IPS-NIHi7 (cell line): Measurements from ENCODE around the gene SCAMP2.

Experiments
- DNase-seq: peaks from one replicate; pipeline ENCODE4 v3.0.0; 2012; ENCODE audit warnings: mixed read lengths; ENCODE audit errors: extremely low spot score

Gene SCAMP2

DNA sequence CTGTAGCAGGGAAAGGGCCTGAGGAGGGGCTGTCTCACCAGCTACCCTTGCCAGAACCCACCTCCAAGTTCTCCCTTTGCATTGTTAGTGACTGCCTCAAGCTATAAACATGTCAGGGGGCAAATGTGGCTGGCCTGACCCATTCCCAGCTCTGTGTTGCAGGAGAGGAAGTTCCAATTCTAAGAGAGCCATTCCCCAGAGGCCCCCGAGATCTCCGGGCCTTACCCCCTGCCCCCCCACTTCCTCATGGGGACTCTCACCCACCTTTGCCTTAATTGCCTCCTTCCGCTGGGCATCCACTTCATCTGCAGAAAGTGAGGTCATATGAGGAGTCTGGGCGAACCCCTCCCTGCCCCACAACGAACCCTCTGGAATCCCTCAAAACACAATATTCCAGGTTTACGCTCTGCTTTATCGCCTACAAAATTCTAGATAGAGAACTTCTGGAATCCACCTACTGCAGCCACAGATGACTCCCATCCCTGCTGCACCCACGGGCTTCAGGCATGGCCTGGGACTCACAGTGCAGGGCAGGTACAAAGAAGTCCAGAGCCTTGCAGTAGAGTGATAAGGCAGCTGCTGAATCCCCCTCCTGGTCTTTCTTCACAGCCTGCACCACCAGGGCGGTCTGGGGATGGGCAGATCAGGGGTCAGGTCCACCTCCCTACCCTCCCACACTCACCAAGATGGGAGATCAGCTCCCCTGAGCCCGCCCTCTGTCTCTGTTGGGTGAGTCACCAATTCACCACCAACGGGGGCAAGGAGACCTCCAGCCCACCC, 34.2 kb downstream of the SCAMP2 start:
- no peak for DNase-seq

DNA sequence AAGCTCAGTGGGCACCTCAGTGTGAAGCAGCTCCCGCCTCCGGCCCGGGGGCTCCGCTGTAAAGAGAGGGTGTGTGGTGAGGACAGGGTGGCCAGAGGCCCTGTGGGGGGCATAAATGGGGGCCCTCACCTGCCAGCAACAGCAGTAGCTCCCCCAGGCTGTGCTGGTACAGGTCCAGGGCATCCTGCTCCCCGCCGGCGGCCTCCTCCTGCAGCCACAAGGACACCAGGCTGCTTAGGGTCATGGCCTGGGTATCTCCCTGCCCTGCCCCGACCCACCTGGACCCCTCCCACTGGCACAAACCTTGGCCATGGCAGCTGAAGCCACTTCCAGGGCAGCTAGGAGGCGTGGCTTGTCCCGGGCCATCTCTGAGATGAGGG, 35.0 kb downstream of the SCAMP2 start:
- no peak for DNase-seq

GRCh38 chr15:74837482-74838136, 35.6 kb downstream of the SCAMP2 start:
- DNase-seq = no peak

DNA sequence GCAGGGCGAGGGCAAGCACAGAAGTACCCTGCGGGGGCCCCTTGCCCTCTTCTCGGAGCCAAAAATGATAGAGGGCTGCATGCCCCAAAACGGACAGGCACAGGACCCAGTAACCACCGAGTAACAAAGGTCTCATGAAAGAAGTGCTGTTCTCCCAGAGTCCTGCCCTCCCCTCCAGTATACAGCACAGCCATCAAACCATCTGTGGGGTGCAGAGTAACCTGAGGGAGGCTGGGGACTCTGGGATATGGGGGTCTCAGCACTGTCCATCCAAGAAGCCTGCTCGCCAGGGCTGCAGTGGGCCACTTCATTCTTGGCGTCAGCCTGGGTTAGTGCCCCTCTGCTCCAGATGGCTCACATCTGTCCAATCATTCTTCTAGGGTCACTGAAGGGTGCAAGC, 36.3 kb downstream of the SCAMP2 start:
- DNase-seq = no peak

DNA sequence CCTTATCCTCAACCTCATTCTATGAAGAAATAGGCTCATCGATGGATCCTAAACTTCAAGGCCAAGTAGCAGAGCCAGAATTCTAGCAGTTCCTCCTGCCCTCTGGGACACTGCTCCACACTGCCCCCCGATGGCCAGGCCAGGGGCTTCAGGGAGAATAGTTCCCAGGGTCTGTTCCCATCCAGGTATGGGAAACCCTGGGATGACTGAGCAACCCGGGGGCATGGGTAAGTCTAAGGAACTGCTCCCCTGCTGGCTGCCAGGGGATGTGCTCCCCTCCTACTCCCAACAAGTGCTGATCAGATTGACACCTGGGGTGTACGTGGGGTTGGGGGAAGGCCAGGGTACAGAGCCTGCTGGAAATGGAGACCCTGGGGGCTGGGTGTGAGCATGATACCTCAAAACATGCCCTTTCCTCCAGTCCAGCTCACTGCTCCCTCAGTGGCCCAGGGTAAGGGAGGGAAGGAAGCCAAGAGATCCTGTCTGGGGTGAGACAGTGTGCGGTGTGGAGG, 37.8 kb downstream of the SCAMP2 start:
- DNase-seq = peak; percentile 97

- no peak for DNase-seq
Observed at GRCh38 chr15:74833376-74834107, 39.6 kb downstream of the SCAMP2 start.

DNA sequence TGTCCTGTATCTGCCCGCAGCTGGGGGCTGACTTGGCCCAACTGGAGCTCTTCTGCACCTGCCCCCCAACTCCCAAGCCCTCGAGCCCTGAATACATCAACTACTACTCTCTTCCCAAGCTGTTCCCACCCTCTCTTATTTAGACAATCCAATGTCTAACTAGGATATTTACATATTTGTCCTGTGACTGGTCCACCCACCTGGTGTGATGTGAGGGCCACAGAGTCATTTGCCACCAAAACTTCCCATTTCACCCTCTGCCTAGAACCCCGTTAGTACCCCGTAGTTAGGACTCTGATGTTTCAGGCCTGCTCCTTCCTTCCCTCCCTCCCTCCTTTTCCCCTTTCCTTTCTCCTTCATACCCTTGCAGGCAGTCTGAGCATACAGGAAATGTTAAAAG, 40.3 kb downstream of the SCAMP2 start:
- no peak for DNase-seq

DNA sequence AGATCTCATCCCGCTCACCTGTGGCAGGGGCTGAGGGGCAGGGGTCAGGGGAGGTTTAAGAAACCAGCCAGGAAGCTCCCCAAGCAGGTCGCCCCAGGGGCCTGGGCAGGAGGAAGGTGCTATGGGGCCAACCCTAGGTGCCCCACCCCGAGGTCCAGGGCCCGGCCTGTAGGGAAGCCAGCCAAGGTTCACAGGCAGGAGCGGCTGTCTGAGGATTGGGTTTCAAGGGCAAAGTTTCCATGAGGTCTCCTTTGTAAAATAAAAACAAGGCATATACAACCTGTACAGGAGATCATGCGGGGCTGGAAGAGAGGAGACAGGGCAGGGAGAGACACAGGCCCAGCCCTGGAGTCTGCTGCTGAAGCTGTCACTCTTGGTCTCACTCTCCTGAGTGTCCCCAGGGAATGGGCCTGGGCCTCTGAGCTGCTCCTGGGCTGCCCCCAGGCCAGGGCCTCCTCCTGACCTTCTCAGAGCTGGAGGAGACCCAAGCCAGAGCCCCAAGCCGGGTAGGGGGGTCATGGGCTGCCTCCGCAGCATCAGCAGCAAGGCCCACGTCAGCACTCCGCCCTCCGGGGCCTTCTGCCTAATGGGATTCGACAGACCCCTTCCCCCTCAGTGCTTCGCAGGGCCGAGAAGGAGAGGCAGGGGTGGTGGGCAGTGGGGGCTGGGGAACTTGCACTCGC, 41.2 kb downstream of the SCAMP2 start:
- no peak for DNase-seq

GRCh38 chr15:74830868-74831267, 42.3 kb downstream of the SCAMP2 start:
- no peak for DNase-seq

DNA sequence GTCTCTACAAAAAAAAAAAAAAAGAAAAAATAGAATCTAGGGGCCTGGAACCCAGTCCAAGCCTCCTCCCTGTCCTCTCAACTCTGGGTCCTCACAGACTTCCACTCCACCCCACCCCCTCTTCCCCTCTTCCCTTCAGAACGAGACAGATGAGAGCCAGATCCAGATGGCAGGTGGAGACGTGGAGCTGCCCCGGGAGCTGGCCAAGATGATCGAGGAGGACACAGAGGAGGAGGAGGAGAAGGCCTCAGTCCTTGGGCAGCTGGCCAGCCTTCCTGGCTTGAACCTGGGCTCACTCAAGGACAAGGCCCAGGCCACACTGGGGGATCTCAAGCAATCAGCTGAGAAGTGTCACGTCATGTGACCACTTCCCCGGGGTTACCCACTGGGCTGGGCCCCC, 43.2 kb downstream of the SCAMP2 start:
- no peak for DNase-seq

DNA sequence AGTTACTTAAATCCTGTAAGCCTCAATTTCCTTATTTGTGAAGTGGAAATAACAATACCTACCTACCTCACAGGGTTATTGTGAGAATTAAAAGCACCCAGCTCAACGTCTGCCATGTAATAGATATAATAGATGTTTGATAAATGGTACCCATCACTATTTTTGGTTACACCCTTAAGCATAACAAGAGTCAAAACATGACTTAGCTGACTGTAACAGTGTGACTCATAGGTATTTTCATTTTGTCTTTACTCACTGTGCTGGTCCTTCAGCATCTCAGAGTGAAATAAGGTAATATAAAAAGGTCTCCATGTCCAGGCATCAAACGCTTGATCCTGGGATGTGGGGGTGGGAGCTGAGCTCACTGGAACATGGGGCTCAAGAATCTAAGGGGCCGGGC, 43.7 kb downstream of the SCAMP2 start:
- no peak for DNase-seq

DNA sequence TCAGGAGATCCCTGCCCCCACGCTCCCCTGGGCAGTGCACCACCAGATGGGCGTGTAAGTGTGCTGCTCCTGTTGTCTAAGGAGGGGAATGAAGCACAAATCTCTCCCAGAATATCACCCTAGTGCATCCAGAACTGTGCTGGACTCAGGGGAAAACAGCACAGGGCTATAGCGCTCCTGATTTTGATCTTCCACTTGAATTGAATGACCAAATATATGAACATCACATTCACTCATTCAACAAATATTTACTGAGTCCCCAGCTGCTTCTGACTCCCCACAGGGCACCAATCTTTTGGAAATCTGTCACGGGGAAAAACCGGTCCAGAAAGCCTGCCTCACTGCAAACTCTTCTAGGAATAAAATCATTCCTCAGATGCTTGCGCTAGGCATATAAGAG, 44.3 kb downstream of the SCAMP2 start:
- no peak for DNase-seq

GRCh38 chr15:74827614-74828013, 45.6 kb downstream of the SCAMP2 start:
- DNase-seq = no peak

GRCh38 chr15:74826921-74827320, 46.2 kb downstream of the SCAMP2 start:
- DNase-seq = no peak

DNA sequence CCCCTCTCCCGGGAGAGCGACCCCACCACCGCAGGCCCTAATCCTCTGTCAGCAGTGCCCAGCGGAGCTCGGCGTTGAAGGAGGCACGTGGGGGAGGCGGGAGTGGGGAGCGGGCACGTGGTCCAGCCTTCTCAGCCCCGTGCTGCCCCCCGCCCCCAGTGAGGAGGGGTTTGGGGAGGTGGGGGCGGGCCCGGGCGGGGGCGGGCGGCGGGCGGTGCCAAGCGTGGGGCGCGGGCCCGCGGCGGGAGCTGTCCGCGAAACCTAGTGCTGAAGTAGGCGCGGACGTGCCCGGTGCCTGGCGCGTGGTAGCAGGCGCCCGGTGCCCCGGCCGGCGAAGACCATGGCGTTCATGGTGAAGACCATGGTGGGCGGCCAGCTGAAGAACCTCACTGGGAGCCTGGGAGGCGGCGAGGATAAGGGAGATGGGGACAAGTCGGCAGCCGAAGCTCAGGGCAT, 46.8 kb downstream of the SCAMP2 start, which contains the start of gene CPLX3:
Gene CPLX3, plus strand, starts transcription at position 264 of the 456 bp plus-strand sequence. Its CDS starts 77 bp downstream, at position 341.
- DNase-seq = peak; percentile 86

DNA sequence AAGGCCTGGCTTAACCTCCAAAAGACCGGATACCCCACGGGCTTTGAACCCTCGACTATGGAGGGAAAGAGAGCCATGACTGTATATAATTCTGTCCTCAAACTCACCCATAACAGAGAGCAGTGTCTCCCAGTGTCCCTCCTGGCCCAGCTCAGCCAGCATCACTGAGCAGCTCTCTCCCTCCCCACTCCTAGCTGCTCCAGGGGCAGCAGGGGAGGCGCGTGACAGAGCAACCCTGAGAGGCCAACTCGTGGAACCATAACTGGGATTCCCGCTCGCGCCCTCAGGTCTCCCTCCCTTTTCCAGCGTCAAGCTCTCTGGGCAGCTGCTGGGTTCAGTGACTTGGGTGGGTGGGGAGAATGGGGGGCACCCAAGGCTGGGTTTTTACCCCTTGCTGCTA, 47.3 kb downstream of the SCAMP2 start:
- DNase-seq = no peak

- no peak for DNase-seq
Observed at GRCh38 chr15:74824976-74825375, 48.2 kb downstream of the SCAMP2 start.

DNA sequence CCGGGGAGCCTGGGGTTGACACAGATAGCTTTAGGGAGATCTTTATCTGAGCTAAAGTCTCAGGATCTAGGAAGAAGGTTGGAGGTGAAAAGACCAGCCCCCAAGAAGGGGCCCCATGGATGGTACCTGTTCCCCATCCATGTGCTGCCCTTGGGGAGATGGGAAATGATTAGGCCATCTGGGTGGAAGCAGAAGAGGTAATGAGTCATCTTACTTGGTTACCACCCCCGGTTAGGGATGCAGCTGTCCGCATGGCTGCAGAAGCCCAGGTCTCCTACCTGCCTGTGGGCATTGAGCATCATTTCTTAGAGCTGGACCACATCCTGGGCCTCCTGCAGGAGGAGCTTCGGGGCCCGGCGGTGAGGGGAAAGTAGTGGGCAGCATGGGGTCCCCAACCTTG, 49.8 kb downstream of the SCAMP2 start:
- DNase-seq = no peak

GRCh38 chr15:74822233-74822632, 50.9 kb downstream of the SCAMP2 start:
- DNase-seq = no peak

GRCh38 chr15:74821790-74822158, 51.4 kb downstream of the SCAMP2 start:
- no peak for DNase-seq

GRCh38 chr15:74821091-74821789, 51.9 kb downstream of the SCAMP2 start:
- DNase-seq = peak; percentile 59
